Fibroblast of villous mesenchyme (primary cell): Measurements from ENCODE around the gene ING3. TPM values are rescaled to one million over a fixed set of nuclear protein-coding genes. Genes with fewer than 3 reads are reported as not detected.
"Not testable (repeated sequence)": the region's sequence is repeated elsewhere in the genome, so short reads cannot be mapped to it uniquely, and the experiment has no call there.

Source experiments
- DNase-seq: peaks from one replicate; pipeline ENCODE4 v3.0.0-alpha.2; 2010; ENCODE audit warnings: low read depth
- H3K4me3 ChIP-seq: 2 replicates; pipeline ENCODE4 v1.5.1; 2011; ENCODE audit warnings: low read depth, mild to moderate bottlenecking, low read length
- CTCF ChIP-seq: IDR thresholded peaks from 2 replicates; pipeline ENCODE4 v1.5.1; 2012; ENCODE audit warnings: low read depth, mild to moderate bottlenecking, low read length; ENCODE audit not compliant: insufficient read depth
- total RNA-seq: library from RNA; depleted of rRNA; stranded (reverse); fragments of >200 nt; gene quantifications from 2 replicates; pipeline ENCODE4 v1.2.3, GENCODE V29; 2012

Gene ING3
- total RNA-seq, 1 donor = 21.2 TPM

GRCh38 chr7:121002048-121002756 is 51.6 kb downstream of the ING3 start:
- H3K4me3 ChIP-seq = no peak overlapping the region
- no peak for DNase-seq
- no peak for TF ChIP-seq CTCF

GRCh38 chr7:121002757-121003200 is 52.2 kb downstream of the ING3 start:
- DNase-seq = peak; percentile 80
- no peak for TF ChIP-seq CTCF
- H3K4me3 ChIP-seq = no peak overlapping the region

GRCh38 chr7:121003986-121004685 is 53.6 kb downstream of the ING3 start:
- H3K4me3 ChIP-seq = no peak overlapping the region
- no peak for DNase-seq
- no peak for TF ChIP-seq CTCF

- not testable (repeated sequence) for H3K4me3 ChIP-seq, DNase-seq
Observed at GRCh38 chr7:121005058-121005457, 54.5 kb downstream of the ING3 start.

GRCh38 chr7:121005996-121006584 is 55.5 kb downstream of the ING3 start:
- no peak overlapping the region for H3K4me3 ChIP-seq
- peak; percentile 50 for DNase-seq
- TF ChIP-seq CTCF = no peak

- TF ChIP-seq CTCF = no peak
- peak; percentile 72 for DNase-seq
Observed at GRCh38 chr7:121006711-121007315, 56.2 kb downstream of the ING3 start.

GRCh38 chr7:121008816-121009215 is 58.2 kb downstream of the ING3 start:
- no peak for TF ChIP-seq CTCF
- no peak for DNase-seq
- H3K4me3 ChIP-seq = no peak overlapping the region

More at GRCh38 chr7:121006711-121007315, 56.2 kb downstream of the ING3 start:
- H3K4me3 ChIP-seq = peak overlapping the region; percentile 17
